Body of pancreas (tissue), 4 donors: ENCODE measurements around the gene CYSLTR2.

ENCODE experiments used
- POLR2A ChIP-seq, 3 donors: fragments of 450-650 bp; IDR thresholded peaks; one replicate each; pipeline ENCODE4 v1.6.1; 2016; ENCODE audit warnings: antibody characterized with exemption in 3 of 3, mild to moderate bottlenecking in 2 of 3
- TF ChIP-seq, protein P1 (sequence below), 7 experiments: fragments of 450-650 bp in 4 of 7; fragments of 200-600 bp in 3 of 7; sonication (generic) in 3 of 7; IDR thresholded peaks; one replicate each; pipeline ENCODE4 v1.5.1; 2016 to 2019; ENCODE audit warnings: antibody characterized with exemption in 7 of 7

DNA sequence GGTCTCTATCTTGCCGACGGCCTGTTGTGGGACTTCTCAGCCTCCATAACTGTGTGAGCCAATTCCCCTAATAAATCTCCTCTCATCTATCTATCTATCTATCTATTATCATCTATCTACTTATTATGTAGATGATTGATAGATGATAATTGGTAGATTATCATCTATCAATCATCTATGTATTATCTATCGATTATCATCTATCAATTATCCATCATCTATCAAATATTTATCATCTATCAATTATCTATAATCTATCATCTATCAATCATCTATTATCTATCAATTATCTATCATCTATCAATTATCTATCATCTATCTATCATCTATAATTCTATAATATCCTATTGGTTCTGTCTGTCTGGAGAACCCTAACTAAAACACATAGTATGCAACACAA is 33.5 kb downstream of the CYSLTR2 start:
- TF ChIP-seq, protein P1, sequence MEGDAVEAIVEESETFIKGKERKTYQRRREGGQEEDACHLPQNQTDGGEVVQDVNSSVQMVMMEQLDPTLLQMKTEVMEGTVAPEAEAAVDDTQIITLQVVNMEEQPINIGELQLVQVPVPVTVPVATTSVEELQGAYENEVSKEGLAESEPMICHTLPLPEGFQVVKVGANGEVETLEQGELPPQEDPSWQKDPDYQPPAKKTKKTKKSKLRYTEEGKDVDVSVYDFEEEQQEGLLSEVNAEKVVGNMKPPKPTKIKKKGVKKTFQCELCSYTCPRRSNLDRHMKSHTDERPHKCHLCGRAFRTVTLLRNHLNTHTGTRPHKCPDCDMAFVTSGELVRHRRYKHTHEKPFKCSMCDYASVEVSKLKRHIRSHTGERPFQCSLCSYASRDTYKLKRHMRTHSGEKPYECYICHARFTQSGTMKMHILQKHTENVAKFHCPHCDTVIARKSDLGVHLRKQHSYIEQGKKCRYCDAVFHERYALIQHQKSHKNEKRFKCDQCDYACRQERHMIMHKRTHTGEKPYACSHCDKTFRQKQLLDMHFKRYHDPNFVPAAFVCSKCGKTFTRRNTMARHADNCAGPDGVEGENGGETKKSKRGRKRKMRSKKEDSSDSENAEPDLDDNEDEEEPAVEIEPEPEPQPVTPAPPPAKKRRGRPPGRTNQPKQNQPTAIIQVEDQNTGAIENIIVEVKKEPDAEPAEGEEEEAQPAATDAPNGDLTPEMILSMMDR (IDR thresholded peaks at IDR 0.05): no peak
- no peak for TF ChIP-seq POLR2A (IDR thresholded peaks at IDR 0.05)
